Measurements from ENCODE around the gene SIGLECL1.

SIGLECL1 gene

GRCh38 chr19:51253088-51253806 lies 2.4 kb downstream of the SIGLECL1 start:
- no peak for DNase-seq

GRCh38 chr19:51256155-51256625 lies 5.3 kb downstream of the SIGLECL1 start:
- no peak for DNase-seq

- DNase-seq, result no peak
Measured at GRCh38 chr19:51257471-51257870, 6.6 kb downstream of the SIGLECL1 start.

- DNase-seq, result no peak
Measured at GRCh38 chr19:51258165-51259160, 7.6 kb downstream of the SIGLECL1 start.

GRCh38 chr19:51259348-51260245 lies 8.7 kb downstream of the SIGLECL1 start:
- peak; percentile 18 for DNase-seq

- DNase-seq, result no peak
Measured at GRCh38 chr19:51263808-51264207, 12.9 kb downstream of the SIGLECL1 start.

- DNase-seq, result no peak
Measured at GRCh38 chr19:51271067-51271466, 20.2 kb downstream of the SIGLECL1 start.

GRCh38 chr19:51272183-51272810 lies 21.4 kb downstream of the SIGLECL1 start:
- peak; percentile 48 for DNase-seq

GRCh38 chr19:51274049-51274770 lies 23.3 kb downstream of the SIGLECL1 start:
- no peak for DNase-seq

- DNase-seq, result no peak
Measured at GRCh38 chr19:51277112-51277511, 26.2 kb downstream of the SIGLECL1 start.

- DNase-seq, result no peak
Measured at GRCh38 chr19:51282335-51282734, 31.5 kb downstream of the SIGLECL1 start.

GRCh38 chr19:51285682-51286081 lies 34.8 kb downstream of the SIGLECL1 start:
- no peak for DNase-seq

GRCh38 chr19:51289635-51290034 lies 38.8 kb downstream of the SIGLECL1 start:
- DNase-seq, result no peak

- DNase-seq, result no peak
Measured at GRCh38 chr19:51292971-51293370, 42.1 kb downstream of the SIGLECL1 start.

- DNase-seq, result no peak
Measured at GRCh38 chr19:51293571-51294210, 42.8 kb downstream of the SIGLECL1 start.

- DNase-seq, result no peak
Measured at GRCh38 chr19:51294211-51294976, 43.5 kb downstream of the SIGLECL1 start.

GRCh38 chr19:51294977-51295375 lies 44.1 kb downstream of the SIGLECL1 start:
- no peak for DNase-seq

- no peak for DNase-seq
Measured at GRCh38 chr19:51295382-51296126, 44.7 kb downstream of the SIGLECL1 start.
